Muscle of leg (tissue), 11 donors: ENCODE data around the gene COL6A3. TPM values are rescaled to one million over a fixed set of nuclear protein-coding genes. Genes with fewer than 3 reads are reported as not detected.

Experiments used
- DNase-seq: peaks from one replicate; pipeline ENCODE4 v3.0.0; 2013
- H3K27ac ChIP-seq: one replicate; pipeline ENCODE4 v1.5.1; 2013; ENCODE audit warnings: mild to moderate bottlenecking, low read length, control low read depth
- H3K27me3 ChIP-seq: one replicate; pipeline ENCODE4 v1.6.1; 2013; ENCODE audit warnings: low read length; ENCODE audit not compliant: control insufficient read depth, insufficient read depth
- H3K36me3 ChIP-seq: one replicate; pipeline ENCODE4 v1.6.1; 2013; ENCODE audit warnings: low read length; ENCODE audit not compliant: control insufficient read depth, insufficient read depth
- H3K4me1 ChIP-seq: one replicate; pipeline ENCODE4 v1.6.1; 2013; ENCODE audit warnings: low read length; ENCODE audit not compliant: control insufficient read depth, insufficient read depth
- H3K4me3 ChIP-seq: one replicate; pipeline ENCODE4 v1.5.1; 2013; ENCODE audit warnings: low read length, control low read depth
- H3K9me3 ChIP-seq: replicated peaks from 2 replicates; pipeline ENCODE4 v1.6.1; 2013; ENCODE audit warnings: low read depth, low read length; ENCODE audit not compliant: control insufficient read depth
- WGBS: methylation state at CpG from one replicate; pipeline ENCODE4 v1.1.5; 2013; ENCODE audit warnings: missing lambda C conversion rate; ENCODE audit not compliant: insufficient coverage; 5-methylcytosine and 5-hydroxymethylcytosine counted together
- polyA plus RNA-seq, 8 donors: library from polyadenylated mRNA; unstranded; fragments of 120-200 nt; gene quantifications; one replicate each; pipeline versions ENCODE4 v1.2.1 to v1.2.3, GENCODE V29; 2013; ENCODE audit warnings: inconsistent platforms in 1 of 8, low replicate concordance in 1 of 8; ENCODE audit not compliant: insufficient read length in 8 of 8, insufficient read depth in 1 of 8
- total RNA-seq: library from RNA; stranded (reverse); fragments of 120-200 nt; gene quantifications from one replicate; pipeline ENCODE4 v1.2.4, GENCODE V29; 2013

Gene COL6A3
- total and polyA plus RNA-seq, 9 donors, result 203 to 490 (median 323) TPM

GRCh38 chr2:237406371-237406895, 7.5 kb downstream of the COL6A3 start:
- peaks cover 2% of the 10 kb centered on the region for H3K36me3 ChIP-seq
- H3K4me1 ChIP-seq, result peaks cover 42% of the 10 kb centered on the region
- no peak overlapping the region for H3K4me3 ChIP-seq
- no peaks in the 10 kb centered on the region for H3K27me3 ChIP-seq
- peak overlapping the region; percentile 35 for H3K27ac ChIP-seq
- WGBS, result 70% methylated on average over 2 of the region's 5 CpGs
- H3K9me3 ChIP-seq, result no peaks in the 10 kb centered on the region
- peak; percentile 61 for DNase-seq

DNA sequence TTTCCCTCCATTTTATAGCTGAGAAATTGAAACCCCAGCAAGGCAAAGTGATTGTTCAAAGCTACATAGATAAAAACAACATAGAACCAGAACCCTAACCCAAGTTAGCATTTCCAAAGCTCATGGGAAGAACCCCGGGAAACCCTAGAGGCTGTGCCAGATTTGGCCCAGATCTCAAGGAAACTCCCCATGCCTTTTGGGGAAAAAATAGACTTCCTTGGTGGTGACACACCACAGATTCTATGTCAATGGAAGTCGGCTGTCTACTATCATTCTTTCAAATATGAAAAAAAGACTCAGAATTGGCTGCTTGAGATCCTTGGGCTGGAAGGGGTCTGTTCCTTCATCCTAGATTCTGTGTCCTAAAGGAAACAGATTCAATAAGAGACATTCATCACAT, 8.4 kb downstream of the COL6A3 start:
- Histone ChIP-seq H3K36me3 (peaks cover 2% of the 10 kb centered on the region), H3K4me3 (no peak overlapping the region), H3K4me1 (peaks cover 37% of the 10 kb centered on the region), H3K27me3 (no peaks in the 10 kb centered on the region), H3K9me3 (no peaks in the 10 kb centered on the region), H3K27ac (peak overlapping the region; percentile 47)
- WGBS, result no CpG with 5 or more reads among the region's 2 CpGs
- DNase-seq, result no peak

- Histone ChIP-seq H3K27ac (peak overlapping the region; percentile 47), H3K9me3 (no peaks in the 10 kb centered on the region), H3K4me1 (peaks cover 34% of the 10 kb centered on the region), H3K4me3 (no peak overlapping the region), H3K36me3 (peaks cover 2% of the 10 kb centered on the region), H3K27me3 (no peaks in the 10 kb centered on the region)
- DNase-seq, result peak; percentile 63
- WGBS, result no CpG with 5 or more reads among the region's 13 CpGs
Observed at GRCh38 chr2:237405006-237405559, 8.9 kb downstream of the COL6A3 start.

DNA sequence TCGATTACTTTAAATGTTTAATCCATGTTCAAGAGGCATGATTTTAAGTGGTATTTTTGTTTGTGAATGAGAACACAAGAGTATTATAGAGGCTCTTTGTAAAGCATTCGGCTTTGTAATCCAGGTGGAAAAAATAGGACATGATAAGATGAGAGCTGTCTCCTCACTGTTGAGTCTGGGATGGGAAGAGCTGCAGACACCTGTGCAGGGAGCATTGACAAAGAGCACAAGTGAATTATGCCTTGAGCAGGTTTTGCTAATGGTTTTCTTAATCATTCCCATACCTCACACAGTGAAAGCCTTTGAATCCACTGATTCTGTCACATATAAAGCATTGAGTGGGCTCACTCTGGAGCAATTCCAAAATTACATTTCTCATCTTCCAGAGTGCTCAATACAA, 9.6 kb downstream of the COL6A3 start:
- DNase-seq, result no peak
- Histone ChIP-seq H3K36me3 (peaks cover 2% of the 10 kb centered on the region), H3K27me3 (no peaks in the 10 kb centered on the region), H3K9me3 (no peaks in the 10 kb centered on the region), H3K4me1 (peaks cover 35% of the 10 kb centered on the region), H3K4me3 (no peak overlapping the region), H3K27ac (no peak overlapping the region)
- 60% methylated on average over 1 of the region's 2 CpGs for WGBS

- H3K27ac ChIP-seq, result peak overlapping the region; percentile 56
- H3K36me3 ChIP-seq, result peaks cover 6% of the 10 kb centered on the region
- 55% methylated on average over 11 of the region's 11 CpGs for WGBS
- peak; percentile 49 for DNase-seq
- H3K4me3 ChIP-seq, result no peak overlapping the region
- peaks cover 29% of the 10 kb centered on the region for H3K4me1 ChIP-seq
- no peaks in the 10 kb centered on the region for H3K27me3 ChIP-seq
- H3K9me3 ChIP-seq, result no peaks in the 10 kb centered on the region
Observed at GRCh38 chr2:237403024-237403882, 10.7 kb downstream of the COL6A3 start.

- no peak for DNase-seq
Observed at GRCh38 chr2:237400199-237400598, 13.8 kb downstream of the COL6A3 start.

GRCh38 chr2:237397072-237397471, 16.9 kb downstream of the COL6A3 start:
- Histone ChIP-seq H3K9me3 (no peaks in the 10 kb centered on the region), H3K36me3 (peaks cover 12% of the 10 kb centered on the region), H3K27me3 (no peaks in the 10 kb centered on the region), H3K4me3 (no peak overlapping the region), H3K27ac (no peak overlapping the region), H3K4me1 (peaks cover 3% of the 10 kb centered on the region)
- WGBS, result 88% methylated on average over 1 of the region's 2 CpGs
- no peak for DNase-seq

More at GRCh38 chr2:237400199-237400598, 13.8 kb downstream of the COL6A3 start:
- H3K36me3 ChIP-seq, result peaks cover 11% of the 10 kb centered on the region
- WGBS, result 40% methylated on average over 1 of the region's 1 CpG
- peaks cover 17% of the 10 kb centered on the region for H3K4me1 ChIP-seq
- H3K27me3 ChIP-seq, result no peaks in the 10 kb centered on the region
- no peak overlapping the region for H3K4me3 ChIP-seq
- no peak overlapping the region for H3K27ac ChIP-seq
- H3K9me3 ChIP-seq, result no peaks in the 10 kb centered on the region

DNA sequence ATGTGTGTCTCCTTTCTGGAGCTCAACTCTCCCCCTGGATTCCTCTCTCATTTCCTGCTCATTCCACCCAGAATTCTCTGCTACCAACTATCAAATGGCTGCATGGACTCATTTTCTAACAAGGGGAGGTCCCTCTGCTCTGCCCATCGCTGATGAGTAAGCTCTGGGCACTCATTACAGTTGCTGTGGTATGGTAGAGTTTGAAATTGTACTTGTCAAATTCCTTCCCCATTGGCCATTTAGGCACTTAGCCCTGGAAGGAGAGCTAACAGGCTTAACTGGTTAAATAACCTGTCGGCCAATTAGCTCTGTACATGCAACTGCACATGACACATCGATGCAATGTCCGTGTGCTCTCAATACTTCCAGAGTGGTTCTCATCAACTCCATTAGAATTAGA, 20.4 kb downstream of the COL6A3 start:
- DNase-seq, result no peak
- H3K27me3 ChIP-seq, result no peaks in the 10 kb centered on the region
- peaks cover 11% of the 10 kb centered on the region for H3K36me3 ChIP-seq
- WGBS, result 79% methylated on average over 3 of the region's 4 CpGs
- no peak overlapping the region for H3K4me3 ChIP-seq
- no peak overlapping the region for H3K27ac ChIP-seq
- H3K4me1 ChIP-seq, result no peaks in the 10 kb centered on the region
- H3K9me3 ChIP-seq, result no peaks in the 10 kb centered on the region

GRCh38 chr2:237392186-237392585, 21.8 kb downstream of the COL6A3 start:
- H3K36me3 ChIP-seq, result peaks cover 19% of the 10 kb centered on the region
- DNase-seq, result no peak

DNA sequence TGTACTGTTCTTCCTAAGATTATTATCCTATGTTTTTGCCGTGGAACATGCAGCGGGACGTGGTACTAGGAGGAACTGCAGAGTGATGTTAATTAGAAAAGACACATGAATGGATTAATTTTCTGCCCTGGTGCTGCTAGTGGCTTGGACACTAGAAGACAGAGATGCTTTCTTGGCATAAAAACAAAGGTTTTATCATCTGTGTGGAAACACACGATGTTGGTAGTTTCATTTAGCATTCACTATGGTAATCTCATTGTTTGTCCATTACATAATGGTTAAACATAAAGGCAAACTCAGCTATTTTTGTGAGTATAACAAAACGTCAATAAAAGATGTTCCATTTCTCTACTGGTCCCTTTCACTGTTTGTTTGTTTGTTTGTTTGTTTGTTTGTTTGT, 22.8 kb downstream of the COL6A3 start:
- WGBS, result 92% methylated on average over 2 of the region's 5 CpGs
- H3K27me3 ChIP-seq, result no peaks in the 10 kb centered on the region
- H3K4me1 ChIP-seq, result no peaks in the 10 kb centered on the region
- H3K36me3 ChIP-seq, result peaks cover 26% of the 10 kb centered on the region
- H3K4me3 ChIP-seq, result no peak overlapping the region
- no peak for DNase-seq
- H3K27ac ChIP-seq, result no peak overlapping the region
- no peaks in the 10 kb centered on the region for H3K9me3 ChIP-seq

More at GRCh38 chr2:237392186-237392585, 21.8 kb downstream of the COL6A3 start:
- no CpG with 5 or more reads among the region's 1 CpG for WGBS
- Histone ChIP-seq H3K9me3 (no peaks in the 10 kb centered on the region), H3K27me3 (no peaks in the 10 kb centered on the region), H3K4me1 (no peaks in the 10 kb centered on the region), H3K4me3 (no peak overlapping the region), H3K27ac (no peak overlapping the region)
